ENCODE measurements around the gene UTP25. TPM values are rescaled to one million over a fixed set of nuclear protein-coding genes. Genes with fewer than 3 reads are reported as not detected.

Gene UTP25
- total and polyA plus RNA-seq, 2 experiments from 2014 or later: 9.5 to 12.2 TPM

DNA sequence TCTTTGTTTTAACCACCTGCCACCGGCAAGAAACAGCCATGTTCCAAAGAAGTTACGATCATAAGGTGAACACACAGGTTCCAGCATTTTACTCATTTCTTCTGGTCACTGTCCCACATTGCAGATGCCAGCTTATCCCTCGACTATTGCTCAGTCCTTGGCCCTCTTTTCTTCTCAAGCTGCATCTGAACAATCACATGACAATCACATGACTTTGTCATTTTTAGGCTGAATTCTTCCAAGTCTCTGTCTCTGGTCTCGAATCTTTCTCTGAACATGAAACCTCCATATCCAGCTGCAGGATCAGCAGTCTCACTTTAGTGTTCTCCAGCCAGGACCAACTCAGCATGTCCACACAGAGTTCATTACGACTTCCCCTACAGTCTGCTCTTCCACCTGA, 53.8 kb downstream of the UTP25 start:
- no peaks in the 10 kb centered on the region for H3K27me3 ChIP-seq (replicated peaks; ENCODE audit: insufficient read depth)
- H3K9me2 ChIP-seq (ENCODE audit: insufficient read depth): no peaks in the 10 kb centered on the region
- H2AFZ ChIP-seq: no peak overlapping the region
- DNase-seq: no peak
- H3K9ac ChIP-seq: no peak overlapping the region
- no peaks in the 10 kb centered on the region for H3K36me3 ChIP-seq (ENCODE audit: low read depth)
- H3K27ac ChIP-seq: no peak overlapping the region
- peaks cover 33% of the 10 kb centered on the region for H3F3A ChIP-seq (ENCODE audit: insufficient read depth)
- in situ Hi-C loops (cut with MboI): no loop called here
- 79% methylated on average over 5 of the region's 5 CpGs for WGBS, 2 experiments (ENCODE audit: low coverage in 1 of 2, low lambda C conversion rate in 2 of 2, missing lambda C conversion rate in 2 of 2)
- no peak overlapping the region for H3K4me2 ChIP-seq (ENCODE audit: unreplicated experiment)
- H3K79me2 ChIP-seq (ENCODE audit: insufficient read depth): no peaks in the 10 kb centered on the region
- TF ChIP-seq EZH2 (IDR thresholded peaks at IDR 0.05; ENCODE audit: insufficient read depth, poor library complexity, severe bottlenecking) (no peak), EZH2phosphoT487 (IDR thresholded peaks at IDR 0.05; ENCODE audit: insufficient read depth, low read depth) (no peak)
- no peaks in the 10 kb centered on the region for H4K20me1 ChIP-seq (ENCODE audit: insufficient read depth)
- no peak overlapping the region for H3K4me3 ChIP-seq
- no peaks in the 10 kb centered on the region for H3K9me3 ChIP-seq (ENCODE audit: low read depth)
- H3K4me1 ChIP-seq (ENCODE audit: insufficient read depth): peaks cover 50% of the 10 kb centered on the region

DNA sequence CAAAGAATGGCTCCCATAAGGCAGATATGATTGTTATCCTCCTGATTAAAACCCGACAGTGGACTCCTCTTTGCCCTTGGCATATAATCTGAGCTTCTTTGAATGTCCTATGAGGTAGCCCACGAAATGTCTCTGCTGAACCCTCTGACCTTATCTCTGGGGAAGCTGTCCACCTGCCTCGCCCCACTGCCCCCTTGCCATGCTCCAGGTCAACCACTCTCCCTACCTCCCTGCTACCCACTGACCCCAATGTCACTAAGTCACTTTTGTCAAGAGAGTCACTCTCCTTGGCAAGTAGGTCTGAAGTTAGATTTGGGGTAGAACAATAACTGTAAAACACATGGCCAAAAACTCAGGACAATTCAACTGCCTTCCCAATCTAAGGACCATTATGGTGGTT, 54.5 kb downstream of the UTP25 start:
- in situ Hi-C loops (cut with MboI): no loop called here
- H3K27me3 ChIP-seq (replicated peaks; ENCODE audit: insufficient read depth): no peaks in the 10 kb centered on the region
- H3K27ac ChIP-seq: no peak overlapping the region
- no peak overlapping the region for H2AFZ ChIP-seq
- H3K9me3 ChIP-seq (ENCODE audit: low read depth): no peaks in the 10 kb centered on the region
- H3K79me2 ChIP-seq (ENCODE audit: insufficient read depth): no peaks in the 10 kb centered on the region
- H3K4me3 ChIP-seq: no peak overlapping the region
- H3F3A ChIP-seq (ENCODE audit: insufficient read depth): peaks cover 33% of the 10 kb centered on the region
- no peak for DNase-seq
- no peak overlapping the region for H3K9ac ChIP-seq
- no peaks in the 10 kb centered on the region for H3K9me2 ChIP-seq (ENCODE audit: insufficient read depth)
- TF ChIP-seq EZH2 (IDR thresholded peaks at IDR 0.05; ENCODE audit: insufficient read depth, poor library complexity, severe bottlenecking): no peak
- TF ChIP-seq EZH2phosphoT487 (IDR thresholded peaks at IDR 0.05; ENCODE audit: insufficient read depth, low read depth): no peak
- no peaks in the 10 kb centered on the region for H3K36me3 ChIP-seq (ENCODE audit: low read depth)
- H3K4me1 ChIP-seq (ENCODE audit: insufficient read depth): peaks cover 50% of the 10 kb centered on the region
- H4K20me1 ChIP-seq (ENCODE audit: insufficient read depth): no peaks in the 10 kb centered on the region
- H3K4me2 ChIP-seq (ENCODE audit: unreplicated experiment): no peak overlapping the region
- WGBS, 2 experiments (ENCODE audit: low coverage in 1 of 2, low lambda C conversion rate in 2 of 2, missing lambda C conversion rate in 2 of 2): 87 to 98% methylated on average over 3 of the region's 3 CpGs

DNA sequence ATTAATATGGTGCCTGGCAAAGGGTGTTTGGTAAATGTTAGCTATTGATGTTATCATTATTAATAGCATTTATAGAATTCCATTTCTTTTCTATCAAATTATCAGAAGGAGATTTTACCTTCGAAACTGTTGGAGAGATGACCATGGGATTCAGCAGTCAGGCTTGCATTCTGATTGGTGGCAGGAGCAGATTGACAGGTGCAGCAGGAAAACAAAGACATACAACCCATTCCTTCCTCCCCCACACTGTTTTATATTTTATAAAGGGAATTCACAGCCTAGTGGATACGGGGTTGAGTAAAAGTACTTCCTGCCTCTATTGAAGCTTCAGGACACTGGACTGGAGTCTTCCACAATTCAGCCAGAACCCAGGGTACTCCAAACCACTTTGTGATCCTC, 55.2 kb downstream of the UTP25 start:
- Histone ChIP-seq H4K20me1 (ENCODE audit: insufficient read depth) (no peaks in the 10 kb centered on the region), H3K27me3 (replicated peaks; ENCODE audit: insufficient read depth) (no peaks in the 10 kb centered on the region), H3K4me1 (ENCODE audit: insufficient read depth) (peaks cover 46% of the 10 kb centered on the region), H3K9me3 (ENCODE audit: low read depth) (no peaks in the 10 kb centered on the region), H3K9me2 (ENCODE audit: insufficient read depth) (no peaks in the 10 kb centered on the region), H3K27ac (peak overlapping the region; percentile 94), H3F3A (ENCODE audit: insufficient read depth) (peaks cover 33% of the 10 kb centered on the region), H3K79me2 (ENCODE audit: insufficient read depth) (no peaks in the 10 kb centered on the region), H3K4me3 (no peak overlapping the region), H2AFZ (peak overlapping the region; percentile 2; the same call in 1 of the 2 replicates), H3K9ac (peak overlapping the region; percentile 69), H3K4me2 (ENCODE audit: unreplicated experiment) (no peak overlapping the region), H3K36me3 (ENCODE audit: low read depth) (no peaks in the 10 kb centered on the region)
- TF ChIP-seq EZH2phosphoT487 (IDR thresholded peaks at IDR 0.05; ENCODE audit: insufficient read depth, low read depth) (no peak), EZH2 (IDR thresholded peaks at IDR 0.05; ENCODE audit: insufficient read depth, poor library complexity, severe bottlenecking) (no peak)
- in situ Hi-C loops (cut with MboI): no loop called here
- 24 to 43% methylated on average over 2 of the region's 2 CpGs for WGBS, 2 experiments (ENCODE audit: low coverage in 1 of 2, low lambda C conversion rate in 2 of 2, missing lambda C conversion rate in 2 of 2)
- DNase-seq: no peak

DNA sequence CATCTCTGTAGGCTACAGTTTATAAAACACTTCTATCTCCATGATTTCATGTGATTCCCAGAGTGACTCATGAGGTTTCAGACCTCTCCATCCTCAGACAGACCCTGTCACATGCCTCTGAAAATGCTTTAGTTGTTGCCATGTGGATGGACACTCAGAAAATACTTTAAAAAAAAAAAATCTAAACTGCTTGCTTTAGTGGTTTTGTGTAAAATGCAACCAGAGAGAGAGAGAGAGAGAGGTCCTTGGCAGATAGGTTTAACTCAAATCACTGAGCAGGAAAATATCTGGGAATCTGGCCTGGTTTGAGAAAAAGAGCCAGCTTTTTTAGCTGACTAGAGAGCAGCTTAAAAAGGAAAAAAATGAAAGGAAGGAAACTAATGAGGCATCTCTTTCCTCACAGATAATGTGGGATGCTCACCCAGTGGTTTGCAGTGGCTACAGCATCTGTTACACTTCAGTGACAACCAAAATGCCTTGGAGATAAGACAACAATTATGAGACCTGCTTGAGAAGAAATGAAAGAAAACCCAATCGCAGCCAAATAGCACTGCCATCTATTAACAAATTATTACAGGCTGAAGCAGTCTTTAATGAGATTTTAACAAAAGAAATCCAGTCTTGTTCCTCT, 55.7 kb downstream of the UTP25 start:
- peaks cover 33% of the 10 kb centered on the region for H3F3A ChIP-seq (ENCODE audit: insufficient read depth)
- peak overlapping the region; percentile 55; the same call in 1 of the 2 replicates for H3K4me3 ChIP-seq
- H3K9me2 ChIP-seq (ENCODE audit: insufficient read depth): no peaks in the 10 kb centered on the region
- H4K20me1 ChIP-seq (ENCODE audit: insufficient read depth): no peaks in the 10 kb centered on the region
- peak overlapping the region; percentile 79 for H3K4me2 ChIP-seq (ENCODE audit: unreplicated experiment)
- no peaks in the 10 kb centered on the region for H3K36me3 ChIP-seq (ENCODE audit: low read depth)
- H3K27me3 ChIP-seq (replicated peaks; ENCODE audit: insufficient read depth): no peaks in the 10 kb centered on the region
- no peaks in the 10 kb centered on the region for H3K9me3 ChIP-seq (ENCODE audit: low read depth)
- H3K79me2 ChIP-seq (ENCODE audit: insufficient read depth): no peaks in the 10 kb centered on the region
- DNase-seq: peak; percentile 79
- WGBS, 2 experiments (ENCODE audit: low coverage in 1 of 2, low lambda C conversion rate in 2 of 2, missing lambda C conversion rate in 2 of 2): 31 to 35% methylated on average over 1 of the region's 1 CpG
- peak overlapping the region; percentile 21; the same call in 1 of the 2 replicates for H2AFZ ChIP-seq
- no peak for TF ChIP-seq EZH2 (IDR thresholded peaks at IDR 0.05; ENCODE audit: insufficient read depth, poor library complexity, severe bottlenecking)
- TF ChIP-seq EZH2phosphoT487 (IDR thresholded peaks at IDR 0.05; ENCODE audit: insufficient read depth, low read depth): no peak
- H3K9ac ChIP-seq: peak overlapping the region; percentile 69
- in situ Hi-C loops (cut with MboI): no loop called here
- H3K4me1 ChIP-seq (ENCODE audit: insufficient read depth): peaks cover 46% of the 10 kb centered on the region
- H3K27ac ChIP-seq: peak overlapping the region; percentile 94
